ENCODE data around the gene BCS1L.
A peak's percentile ranks its signal among the peaks of the same experiment; 100 is the strongest.

Gene BCS1L

GRCh38 chr2:218659258-218659987 lies at the start of gene BCS1L, which contains the start of gene ZNF142:
Gene BCS1L (plus strand): TSS chr2:218659683. CDS start chr2:218660988, 1,305 bp downstream.
Gene ZNF142 (minus strand): TSS chr2:218659623. CDS start chr2:218656429, 3,194 bp downstream.
- Histone ChIP-seq H3K4me3 (ENCODE audit: low read length) (peak within 1 kb of the TSS; percentile 92), H3K9me3 (replicated peaks; ENCODE audit: insufficient read depth, low read length) (no peaks in the 10 kb centered on the region), H3K9me2 (replicated peaks; ENCODE audit: insufficient read depth, low read length) (no peaks in the 10 kb centered on the region), H3K9ac (ENCODE audit: low read length) (peak within 1 kb of the TSS; percentile 84), H3K27ac (ENCODE audit: low read length) (peak within 1 kb of the TSS; percentile 56; the same call in 1 of the 2 replicates), H3K4me2 (ENCODE audit: low read depth, low read length) (peak within 1 kb of the TSS; percentile 94), H4K20me1 (ENCODE audit: insufficient read depth, low read length) (no peaks in the 10 kb centered on the region), H3K27me3 (replicated peaks; ENCODE audit: insufficient read depth, low read length) (no peaks in the 10 kb centered on the region), H3F3A (ENCODE audit: insufficient read depth, low read length) (no peaks in the 10 kb centered on the region), H3K36me3 (replicated peaks; ENCODE audit: insufficient read depth, low read length) (no peaks in the 10 kb centered on the region), H3K4me1 (ENCODE audit: low read length) (peaks cover 13% of the 10 kb centered on the region), H2AFZ (ENCODE audit: low read length) (peak within 1 kb of the TSS; percentile 86), H3K79me2 (ENCODE audit: low read length) (peaks cover 69% of the 10 kb centered on the region)
- TF ChIP-seq EZH2phosphoT487 (IDR thresholded peaks at IDR 0.05; ENCODE audit: low read length) = no peak
- peak; percentile 96 for DNase-seq

- no peaks in the 10 kb centered on the region for H3K9me2 ChIP-seq (replicated peaks; ENCODE audit: insufficient read depth, low read length)
- DNase-seq = no peak
- TF ChIP-seq CTCF (IDR thresholded peaks at IDR 0.05; ENCODE audit: low read length) = no peak
- TF ChIP-seq EZH2 (optimal IDR thresholded peaks at IDR 0.05; ENCODE audit: low read depth, low read length) = no peak
- TF ChIP-seq EZH2phosphoT487 (IDR thresholded peaks at IDR 0.05; ENCODE audit: low read length) = no peak
- no peaks in the 10 kb centered on the region for H4K20me1 ChIP-seq (ENCODE audit: insufficient read depth, low read length)
- H3K79me2 ChIP-seq (ENCODE audit: low read length) = no peaks in the 10 kb centered on the region
- no peak overlapping the region for H3K27ac ChIP-seq (ENCODE audit: low read length)
- H3K27me3 ChIP-seq (replicated peaks; ENCODE audit: insufficient read depth, low read length) = no peaks in the 10 kb centered on the region
- H3F3A ChIP-seq (ENCODE audit: insufficient read depth, low read length) = no peaks in the 10 kb centered on the region
- H3K4me2 ChIP-seq (ENCODE audit: low read depth, low read length) = no peak overlapping the region
- no peaks in the 10 kb centered on the region for H3K36me3 ChIP-seq (replicated peaks; ENCODE audit: insufficient read depth, low read length)
- H3K4me3 ChIP-seq (ENCODE audit: low read length) = no peak overlapping the region
- H2AFZ ChIP-seq (ENCODE audit: low read length) = no peak overlapping the region
- no peaks in the 10 kb centered on the region for H3K9me3 ChIP-seq (replicated peaks; ENCODE audit: insufficient read depth, low read length)
- no peak overlapping the region for H3K9ac ChIP-seq (ENCODE audit: low read length)
- no peaks in the 10 kb centered on the region for H3K4me1 ChIP-seq (ENCODE audit: low read length)
Observed at GRCh38 chr2:218615868-218616315, 43.6 kb upstream of the BCS1L start.

- DNase-seq = no peak
- Histone ChIP-seq H3K27me3 (replicated peaks; ENCODE audit: insufficient read depth, low read length) (no peaks in the 10 kb centered on the region), H3K4me1 (ENCODE audit: low read length) (no peaks in the 10 kb centered on the region), H3K36me3 (replicated peaks; ENCODE audit: insufficient read depth, low read length) (no peaks in the 10 kb centered on the region), H2AFZ (ENCODE audit: low read length) (no peak overlapping the region), H3K9me3 (replicated peaks; ENCODE audit: insufficient read depth, low read length) (no peaks in the 10 kb centered on the region), H3F3A (ENCODE audit: insufficient read depth, low read length) (no peaks in the 10 kb centered on the region), H4K20me1 (ENCODE audit: insufficient read depth, low read length) (no peaks in the 10 kb centered on the region), H3K9ac (ENCODE audit: low read length) (no peak overlapping the region), H3K4me2 (ENCODE audit: low read depth, low read length) (no peak overlapping the region), H3K79me2 (ENCODE audit: low read length) (no peaks in the 10 kb centered on the region), H3K4me3 (ENCODE audit: low read length) (no peak overlapping the region), H3K27ac (ENCODE audit: low read length) (no peak overlapping the region), H3K9me2 (replicated peaks; ENCODE audit: insufficient read depth, low read length) (no peaks in the 10 kb centered on the region)
- TF ChIP-seq CTCF (IDR thresholded peaks at IDR 0.05; ENCODE audit: low read length) = peak; percentile 20
- TF ChIP-seq EZH2phosphoT487 (IDR thresholded peaks at IDR 0.05; ENCODE audit: low read length) = no peak
- TF ChIP-seq EZH2 (optimal IDR thresholded peaks at IDR 0.05; ENCODE audit: low read depth, low read length) = no peak
Observed at GRCh38 chr2:218618102-218618860, 41.2 kb upstream of the BCS1L start.
